SK-N-SH (cell line): ENCODE data around the gene MUC22. TPM values are rescaled to one million over a fixed set of nuclear protein-coding genes. Genes with fewer than 3 reads are reported as not detected.

ENCODE experiments used
- CTCF ChIA-PET: fragments of 300-600, 350-600 bp; formaldehyde crosslinking; extraction: SDS; loops from one replicate; lab custom pipeline; 2021; lab: Yijun Ruan, JAX
- POLR2A ChIA-PET: fragments of 350-600 bp; sonication (Branson Sonifier 250); formaldehyde crosslinking; extraction: SDS; loops from one replicate; lab custom pipeline; 2020; ENCODE audit warnings: antibody characterized with exemption, inconsistent platforms; lab: Yijun Ruan, JAX
- DNase-seq: peaks from one replicate; pipeline ENCODE4 v3.0.0; 2012
- H2AFZ ChIP-seq: fragments of 200-600 bp; sonication (generic); 2 replicates; pipeline ENCODE4 v1.8.1; 2016; ENCODE audit warnings: antibody characterized with exemption, mild to moderate bottlenecking, low read depth
- H3F3A ChIP-seq: fragments of 200-600 bp; sonication (generic); replicated peaks from 2 replicates; pipeline ENCODE3; 2016; ENCODE audit warnings: antibody characterized with exemption, mild to moderate bottlenecking; ENCODE audit not compliant: insufficient read depth
- H3K27ac ChIP-seq, 2 experiments: fragments of 200-500 bp in 1 of 2; fragments of 200-600 bp in 1 of 2; sonication (Bioruptor generic) in 1 of 2; sonication (generic), shearing (Covaris generic) in 1 of 2; 2 replicates each; pipeline versions ENCODE4 v1.5.1 to v1.6.1; 2014 to 2016; ENCODE audit warnings: low read depth in 2 of 2, inconsistent platforms in 1 of 2, low read length in 1 of 2, mild to moderate bottlenecking in 1 of 2, mixed read lengths in 1 of 2
- H3K27me3 ChIP-seq: fragments of 200-600 bp; sonication (generic), shearing (Covaris generic); 2 replicates; pipeline ENCODE4 v1.6.1; 2016; ENCODE audit warnings: mixed run types; ENCODE audit not compliant: insufficient read depth
- H3K36me3 ChIP-seq, 2 experiments: fragments of 200-500 bp in 1 of 2; fragments of 200-600 bp in 1 of 2; sonication (Bioruptor generic) in 1 of 2; sonication (generic) in 1 of 2; replicated peaks in 1 of 2; 2 replicates each; pipeline versions ENCODE3 to v1.5.1; 2014 to 2016; ENCODE audit warnings: low read length in 1 of 2, mild to moderate bottlenecking in 1 of 2; ENCODE audit not compliant: insufficient read depth in 2 of 2, control insufficient read depth in 1 of 2
- H3K4me1 ChIP-seq, 2 experiments: fragments of 200-500 bp in 1 of 2; fragments of 200-600 bp in 1 of 2; sonication (Bioruptor generic) in 1 of 2; sonication (generic), shearing (Covaris generic) in 1 of 2; 2 replicates each; pipeline versions ENCODE4 v1.5.1 to v1.6.1; 2014 to 2016; ENCODE audit warnings: low read depth in 1 of 2, low read length in 1 of 2, mixed run types in 1 of 2; ENCODE audit not compliant: insufficient read depth in 2 of 2, control insufficient read depth in 1 of 2
- H3K4me2 ChIP-seq: fragments of 200-600 bp; sonication (generic), shearing (Covaris generic); 2 replicates; pipeline ENCODE4 v1.6.1; 2017; ENCODE audit warnings: mixed run types
- H3K4me3 ChIP-seq, 2 experiments: fragments of 200-500 bp in 1 of 2; fragments of 200-600 bp in 1 of 2; sonication (Bioruptor generic) in 1 of 2; sonication (generic), shearing (Covaris generic) in 1 of 2; 2 replicates each; pipeline versions ENCODE4 v1.5.1 to v1.8.1; 2014 to 2016; ENCODE audit warnings: low read depth in 2 of 2, inconsistent platforms in 1 of 2, low read length in 1 of 2, mild to moderate bottlenecking in 1 of 2, mixed read lengths in 1 of 2, moderate library complexity in 1 of 2
- H3K79me2 ChIP-seq: fragments of 200-600 bp; sonication (generic); 2 replicates; pipeline ENCODE4 v1.8.1; 2017; ENCODE audit warnings: mild to moderate bottlenecking; ENCODE audit not compliant: insufficient read depth
- H3K9ac ChIP-seq: fragments of 200-600 bp; sonication (generic); 2 replicates; pipeline ENCODE4 v1.6.1; 2017; ENCODE audit warnings: mixed run types
- H3K9me2 ChIP-seq: fragments of 200-600 bp; sonication (generic); 2 replicates; pipeline ENCODE4 v1.6.1; 2017; ENCODE audit warnings: mixed run types
- H3K9me3 ChIP-seq: fragments of 200-600 bp; sonication (generic); 2 replicates; pipeline ENCODE4 v1.6.1; 2017; ENCODE audit warnings: mixed run types, mild to moderate bottlenecking, moderate library complexity
- H4K20me1 ChIP-seq: fragments of 200-600 bp; sonication (generic); 2 replicates; pipeline ENCODE4 v1.6.1; 2017; ENCODE audit warnings: mild to moderate bottlenecking, mixed run types; ENCODE audit not compliant: insufficient read depth
- CTCF ChIP-seq: fragments of 200-600 bp; sonication (generic); IDR thresholded peaks from 2 replicates; pipeline ENCODE4 v1.6.1; 2017; ENCODE audit warnings: antibody characterized with exemption, mild to moderate bottlenecking, moderate library complexity
- EP300 ChIP-seq, 2 experiments: IDR thresholded peaks; 2 replicates each; pipeline versions ENCODE4 v1.4.0 to v1.6.1; 2012; ENCODE audit warnings: borderline replicate concordance in 1 of 2, low read depth in 1 of 2, low read length in 1 of 2
- FOXJ3 ChIP-seq: sonication (generic); formaldehyde crosslinking; IDR thresholded peaks from 2 replicates; pipeline ENCODE4 v1.5.1; 2020; ENCODE audit warnings: mild to moderate bottlenecking, missing genetic modification reagents
- FOXM1 ChIP-seq: IDR thresholded peaks from 2 replicates; pipeline ENCODE4 v1.4.0; 2012; ENCODE audit warnings: low read depth, mild to moderate bottlenecking
- GABPA ChIP-seq: IDR thresholded peaks from 2 replicates; pipeline ENCODE4 v1.4.0; 2012; ENCODE audit warnings: low read depth, mild to moderate bottlenecking
- MAX ChIP-seq: IDR thresholded peaks from 2 replicates; pipeline ENCODE4 v1.4.0; 2012; ENCODE audit warnings: low read depth
- MXI1 ChIP-seq: IDR thresholded peaks from 2 replicates; pipeline ENCODE4 v1.6.1; 2012; ENCODE audit warnings: mild to moderate bottlenecking, low read depth, low read length, improper control_type of control experiment
- NFIC ChIP-seq: IDR thresholded peaks from 2 replicates; pipeline ENCODE4 v1.4.0; 2012; ENCODE audit warnings: borderline replicate concordance
- POLR2AphosphoS5 ChIP-seq: IDR thresholded peaks from 2 replicates; pipeline ENCODE4 v1.6.1; 2012; ENCODE audit warnings: low read depth, low read length
- RXRA ChIP-seq: IDR thresholded peaks from 2 replicates; pipeline ENCODE4 v1.4.0; 2012; ENCODE audit warnings: low read depth, mild to moderate bottlenecking, borderline replicate concordance
- SMC3 ChIP-seq: IDR thresholded peaks from 2 replicates; pipeline ENCODE4 v1.6.1; 2012; ENCODE audit warnings: low read depth, low read length, improper control_type of control experiment
- TCF12 ChIP-seq: IDR thresholded peaks from 2 replicates; pipeline ENCODE4 v1.4.0; 2012
- WGBS: methylation state at CpG from one replicate; pipeline ENCODE4 v1.1.6; 2017; ENCODE audit warnings: low lambda C conversion rate; 5-methylcytosine and 5-hydroxymethylcytosine counted together
- polyA plus RNA-seq, 3 experiments: library from polyadenylated mRNA; depleted of rRNA; stranded (reverse); fragments of >200 nt; gene quantifications; 2 replicates each; pipeline ENCODE4 v1.2.3, GENCODE V29; 2012
- TF ChIP-seq, protein P1 (sequence below): fragments of 150-350 bp; IDR thresholded peaks from 2 replicates; pipeline ENCODE4 v1.6.1; 2017; ENCODE audit warnings: antibody characterized with exemption, low read length, low read depth, borderline replicate concordance
- TF ChIP-seq, protein P2 (sequence below): IDR thresholded peaks from 2 replicates; pipeline ENCODE4; 2012

The MUC22 gene
- polyA plus RNA-seq, 1 of the 3 experiments (the other 2 are of a cell fraction): 0.12 TPM

GRCh38 chr6:31001281-31001888, 8.9 kb upstream of the MUC22 start:
- POLR2A ChIA-PET: no interaction called here
- H2AFZ ChIP-seq: no peak overlapping the region

More at GRCh38 chr6:31001281-31001888, 8.9 kb upstream of the MUC22 start:
- Histone ChIP-seq H3K27ac (no peak overlapping the region), H3K9me2 (no peaks in the 10 kb centered on the region), H3K27me3 (no peaks in the 10 kb centered on the region), H3K9ac (no peak overlapping the region), H3K4me2 (no peak overlapping the region), H3K79me2 (no peaks in the 10 kb centered on the region), H3K36me3 (no peaks in the 10 kb centered on the region), H3K4me1 (no peaks in the 10 kb centered on the region; a peak in 1 of 4 replicates), H4K20me1 (no peaks in the 10 kb centered on the region), H3K9me3 (no peaks in the 10 kb centered on the region), H3F3A (no peaks in the 10 kb centered on the region), H3K4me3 (no peak overlapping the region)
- TF ChIP-seq, protein P1, sequence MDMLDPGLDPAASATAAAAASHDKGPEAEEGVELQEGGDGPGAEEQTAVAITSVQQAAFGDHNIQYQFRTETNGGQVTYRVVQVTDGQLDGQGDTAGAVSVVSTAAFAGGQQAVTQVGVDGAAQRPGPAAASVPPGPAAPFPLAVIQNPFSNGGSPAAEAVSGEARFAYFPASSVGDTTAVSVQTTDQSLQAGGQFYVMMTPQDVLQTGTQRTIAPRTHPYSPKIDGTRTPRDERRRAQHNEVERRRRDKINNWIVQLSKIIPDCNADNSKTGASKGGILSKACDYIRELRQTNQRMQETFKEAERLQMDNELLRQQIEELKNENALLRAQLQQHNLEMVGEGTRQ: no peak
- no peak for TF ChIP-seq GABPA
- no peak for TF ChIP-seq TCF12
- no peak for TF ChIP-seq EP300 (IDR thresholded peaks at IDR 0.05; ENCODE audit: borderline replicate concordance in 1 of 2, low read depth in 1 of 2, low read length in 1 of 2)
- TF ChIP-seq FOXM1: no peak
- no peak for TF ChIP-seq NFIC
- no peak for TF ChIP-seq RXRA
- no peak for TF ChIP-seq POLR2AphosphoS5
- no peak for TF ChIP-seq MAX
- TF ChIP-seq, protein P2, sequence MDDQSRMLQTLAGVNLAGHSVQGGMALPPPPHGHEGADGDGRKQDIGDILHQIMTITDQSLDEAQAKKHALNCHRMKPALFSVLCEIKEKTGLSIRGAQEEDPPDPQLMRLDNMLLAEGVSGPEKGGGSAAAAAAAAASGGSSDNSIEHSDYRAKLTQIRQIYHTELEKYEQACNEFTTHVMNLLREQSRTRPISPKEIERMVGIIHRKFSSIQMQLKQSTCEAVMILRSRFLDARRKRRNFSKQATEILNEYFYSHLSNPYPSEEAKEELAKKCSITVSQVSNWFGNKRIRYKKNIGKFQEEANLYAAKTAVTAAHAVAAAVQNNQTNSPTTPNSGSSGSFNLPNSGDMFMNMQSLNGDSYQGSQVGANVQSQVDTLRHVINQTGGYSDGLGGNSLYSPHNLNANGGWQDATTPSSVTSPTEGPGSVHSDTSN: no peak
- TF ChIP-seq CTCF: no peak
- no peak for TF ChIP-seq MXI1
- no peak for TF ChIP-seq FOXJ3 (CRISPR knock-in tag)
- no peak for TF ChIP-seq SMC3
- CTCF ChIA-PET: no interaction called here
- 75% methylated on average over 13 of the region's 13 CpGs for WGBS
- DNase-seq: no peak
